AG10803 (cell line): ENCODE results near the gene ARHGAP24.

Experiments
- DNase-seq: peaks from one replicate; pipeline ENCODE4 v3.0.0; 2010; ENCODE audit warnings: low read depth
- H3K4me3 ChIP-seq: 2 replicates; pipeline ENCODE4 v1.5.1; 2011; ENCODE audit warnings: mild to moderate bottlenecking, low read length, control low read depth
- TF ChIP-seq, protein P1 (sequence below): conservative IDR thresholded peaks from 2 replicates; pipeline ENCODE4 v1.5.1; 2011; ENCODE audit warnings: mild to moderate bottlenecking, low read length, control low read depth, inconsistent platforms

ARHGAP24 gene

DNA sequence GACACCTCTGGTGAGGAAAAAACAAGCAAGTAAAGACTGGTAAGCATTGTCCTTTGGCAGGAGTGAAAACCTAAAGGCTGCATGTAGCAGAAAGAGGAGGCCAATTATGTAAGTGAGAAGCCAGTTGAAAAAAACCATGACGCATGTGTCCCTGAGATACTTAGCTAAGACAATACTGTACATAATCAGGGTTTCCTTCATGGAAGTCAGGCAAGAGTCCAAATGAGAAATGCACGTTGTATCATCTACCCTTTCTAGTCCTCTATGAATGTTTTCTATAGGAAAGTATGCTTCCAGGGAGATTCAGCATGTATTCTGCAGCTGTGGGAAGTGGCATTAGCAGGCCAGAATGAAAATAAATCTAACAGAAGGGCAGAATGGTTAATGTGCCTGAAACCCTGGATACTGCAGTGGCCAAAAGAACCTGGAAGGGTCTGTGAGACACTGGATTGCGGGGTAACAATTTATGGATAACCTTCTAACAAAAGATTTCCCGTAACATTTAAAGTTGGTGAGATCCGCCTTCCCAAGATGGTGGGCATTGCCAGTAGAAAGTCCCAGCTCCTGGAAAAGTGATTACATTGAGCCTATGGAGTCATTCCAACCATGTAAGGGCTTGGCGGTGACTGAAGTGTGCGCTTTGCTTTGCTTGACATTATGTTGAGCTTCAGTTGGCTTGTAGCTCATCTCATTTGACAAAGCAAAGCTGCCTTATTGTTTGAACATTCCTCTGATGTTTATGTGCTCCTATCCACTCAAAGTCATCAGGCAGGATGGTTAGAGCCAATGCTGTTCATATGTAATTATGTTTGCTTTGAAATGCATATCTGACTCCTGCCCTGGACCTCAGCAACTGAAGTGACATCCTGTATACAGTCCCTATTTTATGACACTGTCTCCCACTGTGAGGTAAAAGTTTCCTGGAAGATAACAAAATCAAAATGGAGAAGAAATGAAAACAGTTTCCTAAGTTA lies 200.4 kb downstream of the ARHGAP24 start:
- no peak for DNase-seq
- no peak overlapping the region for H3K4me3 ChIP-seq
- TF ChIP-seq, protein P1, sequence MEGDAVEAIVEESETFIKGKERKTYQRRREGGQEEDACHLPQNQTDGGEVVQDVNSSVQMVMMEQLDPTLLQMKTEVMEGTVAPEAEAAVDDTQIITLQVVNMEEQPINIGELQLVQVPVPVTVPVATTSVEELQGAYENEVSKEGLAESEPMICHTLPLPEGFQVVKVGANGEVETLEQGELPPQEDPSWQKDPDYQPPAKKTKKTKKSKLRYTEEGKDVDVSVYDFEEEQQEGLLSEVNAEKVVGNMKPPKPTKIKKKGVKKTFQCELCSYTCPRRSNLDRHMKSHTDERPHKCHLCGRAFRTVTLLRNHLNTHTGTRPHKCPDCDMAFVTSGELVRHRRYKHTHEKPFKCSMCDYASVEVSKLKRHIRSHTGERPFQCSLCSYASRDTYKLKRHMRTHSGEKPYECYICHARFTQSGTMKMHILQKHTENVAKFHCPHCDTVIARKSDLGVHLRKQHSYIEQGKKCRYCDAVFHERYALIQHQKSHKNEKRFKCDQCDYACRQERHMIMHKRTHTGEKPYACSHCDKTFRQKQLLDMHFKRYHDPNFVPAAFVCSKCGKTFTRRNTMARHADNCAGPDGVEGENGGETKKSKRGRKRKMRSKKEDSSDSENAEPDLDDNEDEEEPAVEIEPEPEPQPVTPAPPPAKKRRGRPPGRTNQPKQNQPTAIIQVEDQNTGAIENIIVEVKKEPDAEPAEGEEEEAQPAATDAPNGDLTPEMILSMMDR: no peak

DNA sequence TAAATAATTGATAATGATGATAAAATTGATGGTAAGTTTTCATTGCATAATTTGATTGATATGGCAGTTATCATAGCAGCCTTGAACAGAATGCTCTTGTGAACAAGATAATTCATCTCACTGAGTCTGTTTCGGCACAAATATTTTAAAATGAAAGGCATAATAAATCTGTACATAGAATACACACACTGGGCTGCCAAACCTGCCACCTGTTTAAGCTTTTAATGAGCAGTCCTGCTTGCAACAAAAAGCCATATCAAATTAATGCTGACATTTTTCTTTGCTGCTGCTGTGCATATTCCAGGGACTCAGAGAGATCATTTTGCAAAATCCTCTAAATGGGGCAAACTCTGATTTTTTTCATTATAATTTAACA lies 201.1 kb downstream of the ARHGAP24 start:
- H3K4me3 ChIP-seq: no peak overlapping the region
- no peak for DNase-seq
- TF ChIP-seq, protein P1: no peak

GRCh38 chr4:85676850-85677590 lies 202.1 kb downstream of the ARHGAP24 start:
- no peak for DNase-seq
- H3K4me3 ChIP-seq: no peak overlapping the region
- TF ChIP-seq, protein P1: no peak

DNA sequence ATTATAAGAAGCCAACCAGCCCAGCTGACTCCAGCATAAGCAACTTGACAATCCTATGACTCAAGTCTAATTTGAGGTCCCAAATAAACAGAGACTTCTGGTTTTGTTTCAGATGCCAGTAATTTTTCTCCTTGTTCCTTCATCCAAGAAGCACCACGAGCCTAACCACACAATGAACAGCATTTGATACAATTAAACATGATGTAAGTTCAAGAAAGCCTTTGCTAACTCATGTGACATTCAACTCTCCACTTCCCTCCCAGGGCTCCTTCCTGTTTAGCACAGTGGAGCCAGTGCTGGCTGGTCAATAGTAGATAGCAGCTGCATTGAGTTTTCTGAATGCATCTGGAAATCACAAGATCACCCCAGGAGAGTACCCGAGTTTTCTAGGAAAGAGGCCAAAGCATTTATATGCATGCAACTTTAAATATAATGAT lies 206.3 kb downstream of the ARHGAP24 start:
- peak; percentile 99 for DNase-seq

DNA sequence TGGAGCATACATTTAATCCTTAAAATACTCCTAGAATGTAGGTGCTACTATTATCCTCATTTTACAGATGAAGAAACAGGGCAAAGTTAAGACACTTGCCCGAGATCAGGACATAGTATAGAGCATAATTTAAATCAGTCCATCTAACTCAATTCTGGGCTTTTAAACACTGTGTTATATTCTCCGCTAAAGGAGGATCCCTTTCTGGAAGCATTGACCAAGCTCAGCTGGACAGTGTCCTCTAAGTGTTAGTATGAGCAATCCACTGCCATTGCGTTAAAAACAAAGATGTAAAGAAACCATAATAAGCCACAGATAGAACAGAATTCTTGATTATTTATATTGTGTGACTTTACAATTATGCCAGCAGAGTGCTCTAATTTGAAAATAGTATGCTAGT lies 207.0 kb downstream of the ARHGAP24 start:
- H3K4me3 ChIP-seq: no peak overlapping the region
- DNase-seq: no peak
- TF ChIP-seq, protein P1: no peak

More for the DNA sequence above, 206.3 kb downstream of the ARHGAP24 start:
- no peak overlapping the region for H3K4me3 ChIP-seq
- TF ChIP-seq, protein P1: no peak

DNA sequence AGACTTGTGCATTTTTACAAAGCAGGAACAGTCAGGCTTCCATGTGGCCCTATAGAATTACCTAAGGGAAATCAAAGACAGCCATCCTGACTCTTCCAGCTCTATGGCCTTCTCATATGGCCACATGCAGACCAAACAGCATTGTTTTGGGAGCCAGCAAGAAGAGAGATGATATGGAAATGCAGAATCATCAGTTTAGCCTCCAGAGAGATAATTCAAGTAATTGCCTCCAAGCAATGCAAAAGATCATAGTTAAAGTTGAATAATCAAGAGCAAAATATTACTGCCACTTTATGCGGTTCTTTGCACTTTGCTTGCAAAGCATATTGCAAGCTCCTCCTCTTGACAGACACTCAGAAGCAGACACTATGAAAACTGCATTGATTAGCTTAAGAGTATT lies 207.4 kb downstream of the ARHGAP24 start:
- no peak overlapping the region for H3K4me3 ChIP-seq
- TF ChIP-seq, protein P1: no peak
- DNase-seq: no peak
